Measurements from ENCODE around the gene KANK3. TPM values are rescaled to one million over a fixed set of nuclear protein-coding genes. Genes with fewer than 3 reads are reported as not detected.

Gene KANK3
- total RNA-seq, result 1.2 and 4.6 TPM in 2 replicates

GRCh38 chr19:8342684-8343482 lies at the start of gene KANK3:
TSS of gene KANK3 (minus strand) at chr19:8343262. CDS start at chr19:8337828, 5,434 bp downstream.

DNA sequence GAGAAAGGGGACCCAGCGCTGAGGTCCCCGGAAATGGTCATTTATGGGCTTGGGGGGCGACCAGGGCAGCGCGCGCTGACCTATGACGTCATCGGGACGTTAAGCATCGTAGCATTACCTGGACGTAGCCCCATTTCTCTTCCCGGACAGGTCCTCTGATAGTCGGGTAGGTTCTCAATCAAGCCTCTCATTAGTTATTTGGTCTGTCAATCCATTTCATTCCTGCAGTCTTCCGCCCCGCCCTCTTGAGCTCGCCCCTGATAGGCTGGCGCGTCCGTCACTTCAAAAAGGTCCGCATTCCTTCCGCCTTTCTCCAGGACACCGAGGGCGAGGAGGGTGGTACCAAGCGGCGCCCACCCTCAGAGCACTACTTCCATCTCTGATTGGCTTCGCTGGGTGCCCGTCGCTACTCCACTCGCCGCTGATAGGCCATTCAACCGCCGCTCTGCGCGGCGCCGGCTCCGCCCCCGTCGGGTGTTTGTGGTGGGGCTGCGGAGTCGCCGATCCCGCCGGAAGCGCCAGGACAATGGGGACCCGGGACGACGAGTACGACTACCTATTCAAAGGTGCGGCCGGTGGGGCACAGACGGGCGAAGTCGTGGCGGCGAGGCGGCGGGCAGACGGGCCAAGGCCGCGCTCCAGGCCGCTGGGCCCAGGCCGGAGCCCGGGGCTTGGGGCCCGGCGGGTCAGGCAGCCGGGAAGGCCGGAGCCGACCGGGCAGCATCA lies 47.0 kb upstream of the KANK3 start, which contains the start of gene RAB11B:
RAB11B (plus strand) TSS at position 470 of the 726 bp plus-strand sequence; CDS start at position 527, 57 bp downstream.

GRCh38 chr19:8363803-8364771 lies 21.0 kb upstream of the KANK3 start, which contains the start of gene ANGPTL4:
TSS of gene ANGPTL4 (plus strand) at chr19:8364155. CDS start at chr19:8364322, 167 bp downstream.

DNA sequence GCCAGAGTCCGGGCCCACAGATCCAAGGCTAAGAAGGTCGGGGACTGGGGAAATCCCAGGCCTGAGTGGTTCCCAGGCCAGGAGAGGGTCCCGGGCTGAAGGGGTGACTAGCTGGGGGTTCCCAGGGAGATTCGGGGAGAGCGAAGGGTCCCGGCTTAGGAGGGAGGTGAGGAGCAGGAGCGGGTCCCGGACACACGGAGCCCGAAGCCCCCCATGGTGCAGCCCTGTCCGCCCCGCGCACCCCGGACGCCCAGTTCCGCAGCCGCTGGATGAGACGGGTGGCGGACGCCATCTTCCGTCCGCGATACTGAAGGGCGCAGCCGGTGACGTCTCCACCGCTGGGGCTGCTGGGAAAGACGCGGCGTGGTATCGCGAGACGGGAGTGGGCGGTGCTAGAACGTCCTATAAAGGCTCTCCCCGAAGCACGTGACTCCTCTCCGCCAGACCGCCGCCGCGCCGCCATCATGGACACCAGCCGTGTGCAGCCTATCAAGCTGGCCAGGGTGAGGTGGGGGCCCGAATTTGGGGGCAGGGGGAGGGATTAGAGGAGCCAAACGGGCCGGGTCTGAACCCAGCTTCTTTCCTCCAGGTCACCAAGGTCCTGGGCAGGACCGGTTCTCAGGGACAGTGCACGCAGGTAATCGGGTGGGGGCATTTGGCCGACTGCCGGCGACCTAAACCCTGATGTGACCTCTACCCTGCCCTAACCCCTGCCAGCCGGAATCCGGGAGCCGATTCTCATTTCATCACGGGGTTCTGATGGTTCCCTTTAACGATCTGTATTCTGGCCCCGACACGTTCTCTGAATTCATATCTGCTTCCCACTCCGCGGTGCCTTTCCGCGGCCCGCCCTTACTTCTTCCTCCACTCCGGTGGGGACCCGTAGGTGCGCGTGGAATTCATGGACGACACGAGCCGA lies 21.7 kb downstream of the KANK3 start, which contains the start of the genes NDUFA7 and RPS28:
NDUFA7 (minus strand) TSS at position 309 of the 919 bp plus-strand sequence; CDS start at position 292, 17 bp downstream.
RPS28 (plus strand) TSS at position 430 of the 919 bp plus-strand sequence; CDS start at position 465, 35 bp downstream.

DNA sequence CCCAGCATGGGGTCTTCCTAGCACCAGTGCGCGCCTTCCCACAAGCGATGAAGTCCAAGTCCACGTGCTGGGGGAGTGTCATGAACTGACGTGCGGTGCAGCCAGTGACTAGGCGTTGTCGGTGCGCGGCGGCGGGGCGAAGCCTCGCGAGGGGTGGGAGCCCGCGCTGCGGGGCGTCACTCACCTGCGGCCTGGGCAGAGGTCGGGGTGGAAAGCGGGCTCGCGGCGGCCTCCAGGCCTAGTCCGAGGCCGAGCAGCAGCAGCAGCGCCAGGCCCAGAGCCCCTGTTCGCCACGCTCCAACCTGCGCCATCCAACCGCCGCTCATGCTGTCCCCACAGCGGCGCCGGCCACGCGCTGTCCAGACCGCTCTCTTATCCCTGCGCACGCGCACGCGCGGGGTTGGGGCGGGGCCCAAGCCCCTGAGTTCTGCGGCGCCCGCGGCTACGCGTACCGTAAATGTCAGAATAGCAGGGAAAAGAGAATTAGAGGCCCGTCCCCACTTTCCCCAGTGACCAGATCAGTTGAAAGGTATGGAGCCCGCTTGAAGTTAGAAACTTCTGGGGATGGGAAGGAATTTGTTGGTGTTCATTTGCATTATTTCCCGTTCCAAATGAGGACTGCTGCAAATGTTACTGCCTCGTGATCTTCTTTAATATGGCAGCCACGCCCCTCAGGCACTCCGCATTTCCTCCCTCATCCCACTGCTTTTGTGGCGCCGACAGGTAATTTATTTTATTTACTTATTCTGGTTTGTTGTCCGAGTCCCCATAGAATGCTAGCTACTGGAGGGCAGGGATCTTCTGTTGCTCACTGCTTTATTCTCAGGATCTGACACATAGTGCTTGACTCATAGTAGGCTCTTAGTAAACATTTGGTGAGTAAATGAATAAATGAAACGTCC lies 34.8 kb downstream of the KANK3 start, which contains the start of gene CD320:
CD320 (minus strand) TSS at position 394 of the 902 bp plus-strand sequence; CDS start at position 326, 68 bp downstream.

Other genes starting within 250 kb of the KANK3 start
- gene FBN3, start 193.7 kb downstream of the KANK3 start, total RNA-seq, result not detected in 2 replicates
- 9.2 and 11.9 TPM in 2 replicates for gene CERS4, start 133.9 kb downstream of the KANK3 start, total RNA-seq
- gene CD320, start 34.9 kb downstream of the KANK3 start, total RNA-seq, result 79.6 and 109 TPM in 2 replicates
- 70.2 and 75.2 TPM in 2 replicates for gene NDUFA7, start 21.9 kb downstream of the KANK3 start, total RNA-seq
- 523 and 758 TPM in 2 replicates for gene RPS28, start 21.8 kb downstream of the KANK3 start, total RNA-seq
- gene ANGPTL4, start 20.9 kb upstream of the KANK3 start, total RNA-seq, result 55.1 and 67.8 TPM in 2 replicates
- gene RAB11B, start 47.1 kb upstream of the KANK3 start, total RNA-seq, result 14.4 and 23.9 TPM in 2 replicates
- gene MARCHF2, start 70.0 kb upstream of the KANK3 start, total RNA-seq, result 44.3 and 51.9 TPM in 2 replicates
- 112 and 123 TPM in 2 replicates for gene HNRNPM, start 101.7 kb upstream of the KANK3 start, total RNA-seq
- not detected in 2 replicates for gene PRAM1, start 159.4 kb upstream of the KANK3 start, total RNA-seq
- 14.5 and 17.3 TPM in 2 replicates for gene ZNF414, start 170.9 kb upstream of the KANK3 start, total RNA-seq
- gene MYO1F, start 234.2 kb upstream of the KANK3 start, total RNA-seq, result 0.07 TPM in 1 of 2 replicates, not detected in the other